ENCODE data around the gene C4A.
"Not testable (repeated sequence)": the region's sequence is repeated elsewhere in the genome, so short reads cannot be mapped to it uniquely, and the experiment has no call there.

C4A gene

DNA sequence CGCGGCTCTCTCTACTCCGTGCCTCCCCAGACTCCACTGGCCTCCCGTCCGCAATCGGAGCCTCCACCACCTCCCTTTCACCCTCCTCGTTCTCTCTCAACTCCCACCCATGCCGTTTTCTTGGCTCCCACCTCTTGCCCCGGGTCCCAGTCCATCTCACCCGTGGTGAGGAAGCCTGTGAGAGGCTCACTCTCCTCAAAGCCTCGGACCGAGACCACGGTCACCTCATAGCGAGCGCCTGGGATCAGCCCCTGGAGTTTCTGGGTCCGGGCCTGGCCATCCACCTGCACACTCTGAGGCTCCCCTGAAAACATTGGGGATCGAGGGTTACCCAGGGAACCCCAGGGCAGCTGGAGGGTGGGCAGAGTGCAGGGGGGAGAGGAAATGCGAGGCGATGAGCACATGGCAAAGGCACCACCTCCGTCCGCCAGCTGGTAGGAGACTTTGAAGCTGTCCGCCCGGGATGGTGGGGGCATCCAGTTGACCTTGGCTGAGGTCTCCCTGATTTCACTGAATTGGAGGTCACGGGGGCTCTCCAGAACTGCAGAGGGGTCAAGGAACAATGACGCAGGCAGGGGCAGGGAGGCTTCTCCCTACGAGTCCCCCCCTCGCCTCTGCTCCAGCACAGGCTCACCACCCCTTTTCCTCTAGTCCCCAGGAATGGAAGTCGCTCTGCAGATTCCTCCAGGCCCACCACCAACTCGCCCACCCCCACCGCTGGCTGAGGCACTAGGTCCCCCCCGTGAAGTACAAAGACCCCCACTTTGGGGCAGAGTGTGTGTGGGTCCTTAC lies 61.9 kb downstream of the C4A start:
- not testable (repeated sequence) for H3K4me1 Mint-ChIP-seq; H3K9me3 Mint-ChIP-seq; DNase-seq; H3K27ac Mint-ChIP-seq; ATAC-seq; H3K4me3 Mint-ChIP-seq; H3K36me3 Mint-ChIP-seq (ENCODE audit: low read depth); H3K27me3 Mint-ChIP-seq

DNA sequence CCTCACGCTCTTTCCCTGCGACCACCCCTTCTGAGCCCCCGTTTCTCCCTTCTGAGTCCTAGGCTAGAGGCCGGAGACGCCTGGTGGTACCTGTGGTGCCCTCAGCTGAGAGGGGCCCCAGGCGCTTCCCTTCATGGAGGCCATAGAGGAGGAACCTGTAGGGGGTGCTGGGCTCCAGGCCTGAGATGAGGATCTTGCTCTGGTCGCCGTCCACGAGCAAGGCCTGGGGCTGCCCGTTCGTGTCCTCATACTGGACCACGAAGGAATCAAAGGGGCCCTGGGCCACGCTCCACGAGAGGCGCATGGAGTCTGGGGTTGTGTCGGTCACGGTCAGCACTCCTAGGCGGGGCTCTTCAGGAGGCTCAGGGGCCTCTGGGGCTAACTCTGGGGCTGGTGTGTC lies 63.1 kb downstream of the C4A start:
- not testable (repeated sequence) for H3K27ac Mint-ChIP-seq; ATAC-seq; H3K4me3 Mint-ChIP-seq; DNase-seq; H3K36me3 Mint-ChIP-seq (ENCODE audit: low read depth); H3K4me1 Mint-ChIP-seq; H3K27me3 Mint-ChIP-seq; H3K9me3 Mint-ChIP-seq

GRCh38 chr6:32045811-32046449 lies 64.1 kb downstream of the C4A start:
- no peaks in the 10 kb centered on the region for H3K9me3 Mint-ChIP-seq
- no peak overlapping the region for H3K4me3 Mint-ChIP-seq
- DNase-seq (no peak), ATAC-seq (no peak)
- H3K27me3 Mint-ChIP-seq, result no peaks in the 10 kb centered on the region
- no peak overlapping the region for H3K27ac Mint-ChIP-seq
- no peaks in the 10 kb centered on the region for H3K4me1 Mint-ChIP-seq
- H3K36me3 Mint-ChIP-seq (ENCODE audit: low read depth), result no peaks in the 10 kb centered on the region

GRCh38 chr6:32046450-32047083 lies 64.7 kb downstream of the C4A start:
- Mint-ChIP-seq H3K27me3 (no peaks in the 10 kb centered on the region), H3K27ac (no peak overlapping the region), H3K9me3 (no peaks in the 10 kb centered on the region), H3K4me3 (no peak overlapping the region), H3K36me3 (ENCODE audit: low read depth) (no peaks in the 10 kb centered on the region), H3K4me1 (no peaks in the 10 kb centered on the region)
- no peak for ATAC-seq
- DNase-seq, result no peak

DNA sequence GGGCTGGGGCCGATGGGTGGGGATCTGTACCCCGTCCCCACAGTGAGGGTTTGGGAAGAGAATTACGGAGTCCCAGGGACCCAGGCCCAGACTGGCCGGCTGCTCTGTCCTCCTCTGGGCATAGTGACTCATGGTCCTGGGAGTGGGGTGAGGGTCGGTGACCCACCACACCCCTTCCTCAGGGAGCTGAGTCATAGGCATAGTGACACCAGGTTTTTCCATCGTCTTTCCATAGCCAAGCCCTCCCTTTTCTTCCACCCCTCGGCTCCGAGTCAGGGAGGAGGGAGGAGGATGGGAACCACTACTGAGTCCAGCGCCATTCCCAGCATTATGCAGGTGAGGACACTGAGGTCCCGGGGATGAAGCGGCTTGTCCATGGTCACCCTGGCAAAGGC lies 65.2 kb downstream of the C4A start:
- DNase-seq (no peak), ATAC-seq (no peak)
- no peaks in the 10 kb centered on the region for H3K27me3 Mint-ChIP-seq
- H3K4me3 Mint-ChIP-seq, result no peak overlapping the region
- no peaks in the 10 kb centered on the region for H3K9me3 Mint-ChIP-seq
- no peak overlapping the region for H3K27ac Mint-ChIP-seq
- H3K36me3 Mint-ChIP-seq (ENCODE audit: low read depth), result no peaks in the 10 kb centered on the region
- H3K4me1 Mint-ChIP-seq, result no peaks in the 10 kb centered on the region

GRCh38 chr6:32047539-32047854 lies 65.6 kb downstream of the C4A start:
- no peak for ATAC-seq
- H3K27ac Mint-ChIP-seq, result no peak overlapping the region

GRCh38 chr6:32047855-32048766 lies 66.3 kb downstream of the C4A start:
- H3K27ac Mint-ChIP-seq, result no peak overlapping the region
- no peak overlapping the region for H3K4me3 Mint-ChIP-seq

More at GRCh38 chr6:32047539-32047854, 65.6 kb downstream of the C4A start:
- H3K9me3 Mint-ChIP-seq, result no peaks in the 10 kb centered on the region
- no peaks in the 10 kb centered on the region for H3K27me3 Mint-ChIP-seq
- no peak for DNase-seq
- no peaks in the 10 kb centered on the region for H3K4me1 Mint-ChIP-seq
- no peaks in the 10 kb centered on the region for H3K36me3 Mint-ChIP-seq (ENCODE audit: low read depth)
- no peak overlapping the region for H3K4me3 Mint-ChIP-seq

GRCh38 chr6:32049149-32049548 lies 67.3 kb downstream of the C4A start:
- not testable (repeated sequence) for H3K4me1 Mint-ChIP-seq; H3K36me3 Mint-ChIP-seq (ENCODE audit: low read depth); H3K27me3 Mint-ChIP-seq; H3K4me3 Mint-ChIP-seq; H3K9me3 Mint-ChIP-seq; ATAC-seq; DNase-seq; H3K27ac Mint-ChIP-seq

More at GRCh38 chr6:32047855-32048766, 66.3 kb downstream of the C4A start:
- no peaks in the 10 kb centered on the region for H3K4me1 Mint-ChIP-seq
- ATAC-seq, result peak; percentile 65
- no peaks in the 10 kb centered on the region for H3K36me3 Mint-ChIP-seq (ENCODE audit: low read depth)
- H3K27me3 Mint-ChIP-seq, result no peaks in the 10 kb centered on the region
- H3K9me3 Mint-ChIP-seq, result no peaks in the 10 kb centered on the region
- DNase-seq, result peak; percentile 79

- not testable (repeated sequence) for H3K4me3 Mint-ChIP-seq; H3K27me3 Mint-ChIP-seq; H3K9me3 Mint-ChIP-seq; H3K4me1 Mint-ChIP-seq; DNase-seq; ATAC-seq; H3K36me3 Mint-ChIP-seq (ENCODE audit: low read depth); H3K27ac Mint-ChIP-seq
Observed at GRCh38 chr6:32049736-32050135, 67.9 kb downstream of the C4A start.

- Mint-ChIP-seq H3K27me3 (no peaks in the 10 kb centered on the region), H3K36me3 (ENCODE audit: low read depth) (no peaks in the 10 kb centered on the region), H3K9me3 (no peaks in the 10 kb centered on the region), H3K4me3 (no peak overlapping the region), H3K4me1 (no peaks in the 10 kb centered on the region), H3K27ac (no peak overlapping the region)
- no peak for DNase-seq
- no peak for ATAC-seq
Observed at GRCh38 chr6:32050562-32050961, 68.7 kb downstream of the C4A start.

Measured in activated naive CD8-positive, alpha-beta T cell treated with anti-CD3 and anti-CD28 coated beads, Interleukin-2, amount 50 U/mL, for 24 hours (primary cell).